Neural cell (in vitro differentiated cells): ENCODE data around the gene RBM10. TPM values are rescaled to one million over a fixed set of nuclear protein-coding genes. Genes with fewer than 3 reads are reported as not detected.

Experiments
- H2AFZ ChIP-seq: fragments of 200-600, 300-800 bp; sonication (generic), shearing (Covaris generic); 2 replicates; pipeline ENCODE4 v1.6.0; 2014; ENCODE audit warnings: low read depth, mild to moderate bottlenecking, antibody characterized with exemption, low read length, moderate library complexity
- H3F3A ChIP-seq: fragments of 200-600 bp; shearing (Covaris generic); 2 replicates; pipeline ENCODE4 v1.6.1; 2016; ENCODE audit warnings: mild to moderate bottlenecking, moderate library complexity, mixed read lengths, antibody characterized with exemption, low read length; ENCODE audit not compliant: insufficient read depth, poor library complexity, severe bottlenecking
- H3K27ac ChIP-seq: fragments of 200-600, 300-800 bp; sonication (generic), shearing (Covaris generic); 2 replicates; pipeline ENCODE4 v1.5.1; 2014; ENCODE audit warnings: mild to moderate bottlenecking, low read length, moderate library complexity
- H3K27me3 ChIP-seq: fragments of 300-800, 200-600 bp; sonication (generic), shearing (Covaris generic); 2 replicates; pipeline ENCODE4 v1.6.0; 2014; ENCODE audit warnings: mild to moderate bottlenecking, low read depth, low read length, moderate library complexity; ENCODE audit not compliant: insufficient read depth
- H3K36me3 ChIP-seq: fragments of 300-800, 200-600 bp; sonication (generic), shearing (Covaris generic); 2 replicates; pipeline ENCODE4 v1.5.1; 2014; ENCODE audit warnings: mild to moderate bottlenecking, antibody characterized with exemption, low read length, moderate library complexity; ENCODE audit not compliant: insufficient read depth
- H3K4me2 ChIP-seq: fragments of 300-800, 200-600 bp; sonication (generic), shearing (Covaris generic); 2 replicates; pipeline ENCODE4 v1.6.0; 2014; ENCODE audit warnings: mild to moderate bottlenecking, low read length
- H3K4me3 ChIP-seq: fragments of 300-800, 200-600 bp; sonication (generic), shearing (Covaris generic); 2 replicates; pipeline ENCODE4 v1.5.1; 2014; ENCODE audit warnings: mild to moderate bottlenecking, low read length, moderate library complexity
- H3K79me2 ChIP-seq: fragments of 200-600 bp; shearing (Covaris generic); replicated peaks from 2 replicates; pipeline ENCODE4 v1.6.0; 2014; ENCODE audit warnings: mild to moderate bottlenecking, low read length, moderate library complexity; ENCODE audit not compliant: insufficient read depth
- H3K9ac ChIP-seq: fragments of 300-800, 200-600 bp; sonication (generic), shearing (Covaris generic); 2 replicates; pipeline ENCODE4 v1.6.1; 2016; ENCODE audit warnings: mild to moderate bottlenecking, low read length, mixed read lengths
- H3K9me2 ChIP-seq: fragments of 200-600 bp; shearing (Covaris generic); 2 replicates; pipeline ENCODE4 v1.6.1; 2016; ENCODE audit warnings: mild to moderate bottlenecking, low read length, mixed read lengths; ENCODE audit not compliant: insufficient read depth
- H3K9me3 ChIP-seq: fragments of 200-600, 300-800 bp; sonication (generic), shearing (Covaris generic); 2 replicates; pipeline ENCODE4 v1.6.1; 2016; ENCODE audit warnings: mild to moderate bottlenecking, mixed run types, low read length, moderate library complexity, mixed read lengths
- H4K20me1 ChIP-seq: fragments of 200-600 bp; shearing (Covaris generic); 2 replicates; pipeline ENCODE4 v1.6.1; 2016; ENCODE audit warnings: mild to moderate bottlenecking, mixed run types; ENCODE audit not compliant: insufficient read depth
- CTCF ChIP-seq: fragments of 450-650 bp; IDR thresholded peaks from 2 replicates; pipeline ENCODE4 v1.5.1; 2014; ENCODE audit warnings: antibody characterized with exemption, mild to moderate bottlenecking, moderate library complexity; ENCODE audit not compliant: poor library complexity, severe bottlenecking
- EP300 ChIP-seq: fragments of 450-650 bp; conservative IDR thresholded peaks from 2 replicates; pipeline ENCODE4 v1.6.1; 2014; ENCODE audit warnings: antibody characterized with exemption, mild to moderate bottlenecking, moderate library complexity; ENCODE audit not compliant: poor library complexity, severe bottlenecking
- EZH2 ChIP-seq: fragments of 200-600, 300-800 bp; shearing (Covaris generic), sonication (generic); IDR thresholded peaks from 2 replicates; pipeline ENCODE4 v1.6.1; 2014; ENCODE audit warnings: antibody characterized with exemption, low read length, borderline replicate concordance, mild to moderate bottlenecking; ENCODE audit not compliant: insufficient read depth, poor library complexity, severe bottlenecking
- MXI1 ChIP-seq: fragments of 450-650 bp; conservative IDR thresholded peaks from 2 replicates; pipeline ENCODE4 v1.6.1; 2014; ENCODE audit warnings: antibody characterized with exemption, mild to moderate bottlenecking; ENCODE audit not compliant: poor library complexity, severe bottlenecking
- POLR2AphosphoS5 ChIP-seq: IDR thresholded peaks from 2 replicates; pipeline ENCODE4 v1.6.1; 2012
- REST ChIP-seq: IDR thresholded peaks from 2 replicates; pipeline ENCODE4 v1.6.1; 2012; ENCODE audit warnings: borderline replicate concordance
- SMC3 ChIP-seq: fragments of 450-650 bp; conservative IDR thresholded peaks from 2 replicates; pipeline ENCODE4 v1.6.1; 2014; ENCODE audit warnings: antibody characterized with exemption, mild to moderate bottlenecking, moderate library complexity; ENCODE audit not compliant: poor library complexity
- polyA plus RNA-seq: library from polyadenylated mRNA; depleted of rRNA; stranded (reverse); fragments of >200 nt; gene quantifications from 2 replicates; pipeline ENCODE4 v1.2.3, GENCODE V29; 2014

Gene RBM10
- polyA plus RNA-seq, 1 donor from 2014 or later = 53.1 TPM

- no peaks in the 10 kb centered on the region for H4K20me1 ChIP-seq
- no peak overlapping the region for H3K27ac ChIP-seq
- no peaks in the 10 kb centered on the region for H3K36me3 ChIP-seq
- H3K4me2 ChIP-seq = no peak overlapping the region
- H3K9me3 ChIP-seq = no peaks in the 10 kb centered on the region
- H3K79me2 ChIP-seq = peaks cover 19% of the 10 kb centered on the region
- H3K9ac ChIP-seq = no peak overlapping the region
- H3K9me2 ChIP-seq = no peaks in the 10 kb centered on the region
- H3K4me3 ChIP-seq = peak overlapping the region; percentile 63
- TF ChIP-seq POLR2AphosphoS5 = peak; percentile 38
- no peak for TF ChIP-seq EZH2
- TF ChIP-seq MXI1 = peak; percentile 60
- no peaks in the 10 kb centered on the region for H3K27me3 ChIP-seq
- H3F3A ChIP-seq = no peaks in the 10 kb centered on the region
- no peak overlapping the region for H2AFZ ChIP-seq
These were observed 45.6 kb downstream of the RBM10 start for GRCh38 chrX:47190445-47191269.

GRCh38 chrX:47191331-47191730, 46.3 kb downstream of the RBM10 start:
- TF ChIP-seq MXI1 (no peak), REST (no peak), CTCF (no peak), SMC3 (no peak), EP300 (no peak)
- Histone ChIP-seq H3K79me2 (peaks cover 26% of the 10 kb centered on the region), H4K20me1 (peaks cover 3% of the 10 kb centered on the region), H3K4me2 (no peak overlapping the region), H3K36me3 (no peaks in the 10 kb centered on the region), H2AFZ (no peak overlapping the region), H3K27me3 (no peaks in the 10 kb centered on the region), H3K9ac (no peak overlapping the region), H3K27ac (no peak overlapping the region), H3K4me3 (peak overlapping the region; percentile 63), H3K9me3 (no peaks in the 10 kb centered on the region), H3F3A (no peaks in the 10 kb centered on the region), H3K9me2 (no peaks in the 10 kb centered on the region)
